Measurements from ENCODE around the gene DBET.
"Not testable (repeated sequence)": the region's sequence is repeated elsewhere in the genome, so short reads cannot be mapped to it uniquely, and the experiment has no call there.

Gene DBET

GRCh38 chr4:190064342-190064741 lies at the start of gene DBET:
DBET (plus strand) TSS chr4:190064502.
- not testable (repeated sequence) for TF ChIP-seq USF1 (IDR thresholded peaks at IDR 0.05); TAF1 (IDR thresholded peaks at IDR 0.05; ENCODE audit: low read depth); ZBTB7A (IDR thresholded peaks at IDR 0.05; ENCODE audit: low read depth)

- no peak for TF ChIP-seq TEAD4 (IDR thresholded peaks at IDR 0.05)
- TF ChIP-seq TCF12 (IDR thresholded peaks at IDR 0.05; ENCODE audit: low read depth), result no peak
- TF ChIP-seq ZBTB7A (IDR thresholded peaks at IDR 0.05; ENCODE audit: low read depth), result no peak
- no peak for TF ChIP-seq TAF1 (IDR thresholded peaks at IDR 0.05; ENCODE audit: low read depth)
- TF ChIP-seq FOXM1 (IDR thresholded peaks at IDR 0.05; ENCODE audit: borderline replicate concordance, low read depth), result no peak
- TF ChIP-seq CEBPB (IDR thresholded peaks at IDR 0.05), result no peak
- TF ChIP-seq CREB1 (IDR thresholded peaks at IDR 0.05; ENCODE audit: low read depth), result no peak
- no peak for TF ChIP-seq USF1 (IDR thresholded peaks at IDR 0.05)
- TF ChIP-seq EP300 (IDR thresholded peaks at IDR 0.05; ENCODE audit: borderline replicate concordance), result no peak
- no peak for TF ChIP-seq YY1 (IDR thresholded peaks at IDR 0.05; ENCODE audit: low read depth)
- no peak for TF ChIP-seq REST (IDR thresholded peaks at IDR 0.05; ENCODE audit: low read depth)
- no peak for TF ChIP-seq MAX (IDR thresholded peaks at IDR 0.05)
- no peak for TF ChIP-seq RAD21 (IDR thresholded peaks at IDR 0.05; ENCODE audit: low read depth)
- no peak for TF ChIP-seq EGR1 (IDR thresholded peaks at IDR 0.05)
- TF ChIP-seq NFIC (IDR thresholded peaks at IDR 0.05), result no peak
Measured at GRCh38 chr4:190014771-190015537, 49.3 kb upstream of the DBET start.

GRCh38 chr4:190015538-190016368 lies 48.5 kb upstream of the DBET start:
- TF ChIP-seq TEAD4 (IDR thresholded peaks at IDR 0.05) (no peak), MAX (IDR thresholded peaks at IDR 0.05) (no peak), EP300 (IDR thresholded peaks at IDR 0.05; ENCODE audit: borderline replicate concordance) (no peak), CREB1 (IDR thresholded peaks at IDR 0.05; ENCODE audit: low read depth) (no peak), REST (IDR thresholded peaks at IDR 0.05; ENCODE audit: low read depth) (no peak), EGR1 (IDR thresholded peaks at IDR 0.05) (no peak), CEBPB (IDR thresholded peaks at IDR 0.05) (no peak), USF1 (IDR thresholded peaks at IDR 0.05) (no peak), FOXM1 (IDR thresholded peaks at IDR 0.05; ENCODE audit: borderline replicate concordance, low read depth) (no peak), RAD21 (IDR thresholded peaks at IDR 0.05; ENCODE audit: low read depth) (no peak), NFIC (IDR thresholded peaks at IDR 0.05) (no peak), TCF12 (IDR thresholded peaks at IDR 0.05; ENCODE audit: low read depth) (no peak), ZBTB7A (IDR thresholded peaks at IDR 0.05; ENCODE audit: low read depth) (no peak), YY1 (IDR thresholded peaks at IDR 0.05; ENCODE audit: low read depth) (no peak), TAF1 (IDR thresholded peaks at IDR 0.05; ENCODE audit: low read depth) (no peak)

GRCh38 chr4:190016369-190017289 lies 47.7 kb upstream of the DBET start:
- no peak for TF ChIP-seq CREB1 (IDR thresholded peaks at IDR 0.05; ENCODE audit: low read depth)
- no peak for TF ChIP-seq TEAD4 (IDR thresholded peaks at IDR 0.05)
- no peak for TF ChIP-seq NFIC (IDR thresholded peaks at IDR 0.05)
- no peak for TF ChIP-seq TAF1 (IDR thresholded peaks at IDR 0.05; ENCODE audit: low read depth)
- no peak for TF ChIP-seq MAX (IDR thresholded peaks at IDR 0.05)
- no peak for TF ChIP-seq EP300 (IDR thresholded peaks at IDR 0.05; ENCODE audit: borderline replicate concordance)
- TF ChIP-seq YY1 (IDR thresholded peaks at IDR 0.05; ENCODE audit: low read depth), result no peak
- TF ChIP-seq ZBTB7A (IDR thresholded peaks at IDR 0.05; ENCODE audit: low read depth), result no peak
- TF ChIP-seq TCF12 (IDR thresholded peaks at IDR 0.05; ENCODE audit: low read depth), result no peak
- TF ChIP-seq REST (IDR thresholded peaks at IDR 0.05; ENCODE audit: low read depth), result no peak
- TF ChIP-seq CEBPB (IDR thresholded peaks at IDR 0.05), result no peak
- TF ChIP-seq EGR1 (IDR thresholded peaks at IDR 0.05), result no peak
- TF ChIP-seq RAD21 (IDR thresholded peaks at IDR 0.05; ENCODE audit: low read depth), result no peak
- TF ChIP-seq USF1 (IDR thresholded peaks at IDR 0.05), result no peak
- TF ChIP-seq FOXM1 (IDR thresholded peaks at IDR 0.05; ENCODE audit: borderline replicate concordance, low read depth), result no peak

Measured in Ishikawa (cell line).